H9 (cell line): ENCODE results near the gene KSR1. TPM values are rescaled to one million over a fixed set of nuclear protein-coding genes. Genes with fewer than 3 reads are reported as not detected.

Experiments
- DNase-seq: peaks from one replicate; pipeline ENCODE4 v3.0.0-alpha.2; 2017
- H2AFZ ChIP-seq: one replicate; pipeline ENCODE4 v1.6.1; 2013; ENCODE audit warnings: mild to moderate bottlenecking, low read length, control low read depth, moderate library complexity
- H2AK5ac ChIP-seq: 2 replicates; pipeline ENCODE4 v1.6.1; 2013; ENCODE audit warnings: low read length, control low read depth, mixed read lengths; ENCODE audit not compliant: insufficient read length
- H2BK120ac ChIP-seq: one replicate; pipeline ENCODE4 v1.6.1; 2013; ENCODE audit warnings: low read depth, mild to moderate bottlenecking, low read length, control low read depth, inconsistent platforms; ENCODE audit not compliant: poor library complexity, severe bottlenecking
- H2BK12ac ChIP-seq: 2 replicates; pipeline ENCODE4 v1.6.1; 2013; ENCODE audit warnings: low read length, control low read depth, mixed read lengths, low read depth; ENCODE audit not compliant: insufficient read length
- H2BK15ac ChIP-seq: 2 replicates; pipeline ENCODE4 v1.6.1; 2013; ENCODE audit warnings: low read depth, low read length, control low read depth
- H2BK20ac ChIP-seq: one replicate; pipeline ENCODE4 v1.6.1; 2013; ENCODE audit warnings: low read depth, mild to moderate bottlenecking, low read length, control low read depth, inconsistent platforms; ENCODE audit not compliant: poor library complexity, severe bottlenecking
- H2BK5ac ChIP-seq: 2 replicates; pipeline ENCODE4 v1.6.1; 2013; ENCODE audit warnings: low read length, control low read depth, mixed read lengths; ENCODE audit not compliant: insufficient read length
- H3K14ac ChIP-seq: 2 replicates; pipeline ENCODE4 v1.6.1; 2013; ENCODE audit warnings: low read length, control low read depth; ENCODE audit not compliant: insufficient read depth
- H3K18ac ChIP-seq: 2 replicates; pipeline ENCODE4 v1.6.1; 2013; ENCODE audit warnings: low read depth, mild to moderate bottlenecking, mixed read lengths, low read length, control low read depth; ENCODE audit not compliant: insufficient read length
- H3K23ac ChIP-seq: 2 replicates; pipeline ENCODE4 v1.6.1; 2013; ENCODE audit warnings: low read length, control low read depth, mixed read lengths, low read depth; ENCODE audit not compliant: insufficient read length
- H3K23me2 ChIP-seq: 2 replicates; pipeline ENCODE4 v1.6.1; 2013; ENCODE audit warnings: low read depth, mild to moderate bottlenecking, mixed read lengths, low read length, control low read depth; ENCODE audit not compliant: insufficient read length, poor library complexity, severe bottlenecking
- H3K27ac ChIP-seq: 2 replicates; pipeline ENCODE4 v1.5.1; 2013; ENCODE audit warnings: low read length, control low read depth, mixed read lengths, low read depth; ENCODE audit not compliant: insufficient read length
- H3K27me3 ChIP-seq: 2 replicates; pipeline ENCODE4 v1.6.1; 2013; ENCODE audit warnings: low read length, control low read depth, inconsistent platforms; ENCODE audit not compliant: insufficient read depth
- H3K4ac ChIP-seq: 2 replicates; pipeline ENCODE4 v1.6.1; 2013; ENCODE audit warnings: low read depth, mild to moderate bottlenecking, control low read depth, inconsistent platforms, low read length, moderate library complexity
- H3K4me1 ChIP-seq: 2 replicates; pipeline ENCODE4 v1.6.1; 2013; ENCODE audit warnings: low read length, control low read depth, inconsistent platforms; ENCODE audit not compliant: insufficient read depth
- H3K4me2 ChIP-seq: 2 replicates; pipeline ENCODE4 v1.6.1; 2013; ENCODE audit warnings: low read length, control low read depth, mixed read lengths; ENCODE audit not compliant: insufficient read length, insufficient read depth
- H3K56ac ChIP-seq: 2 replicates; pipeline ENCODE4 v1.6.1; 2013; ENCODE audit warnings: low read depth, mild to moderate bottlenecking, mixed read lengths, low read length, control low read depth; ENCODE audit not compliant: insufficient read length
- H3K79me1 ChIP-seq: 2 replicates; pipeline ENCODE4 v1.6.1; 2013; ENCODE audit warnings: low read depth, mild to moderate bottlenecking, moderate library complexity, low read length, control low read depth, inconsistent platforms; ENCODE audit not compliant: insufficient read depth, poor library complexity, severe bottlenecking
- H3K79me2 ChIP-seq: 2 replicates; pipeline ENCODE4 v1.6.1; 2013; ENCODE audit warnings: low read length, control low read depth, inconsistent platforms; ENCODE audit not compliant: insufficient read depth
- H3K9ac ChIP-seq: 2 replicates; pipeline ENCODE4 v1.6.1; 2013; ENCODE audit warnings: low read length, control low read depth, mixed read lengths; ENCODE audit not compliant: insufficient read length; ENCODE audit errors: extremely low read depth
- H3K9me3 ChIP-seq: one replicate; pipeline ENCODE4 v1.6.1; 2013; ENCODE audit warnings: low read depth, low read length, inconsistent platforms; ENCODE audit not compliant: control insufficient read depth
- H3T11ph ChIP-seq: one replicate; pipeline ENCODE4 v1.6.1; 2013; ENCODE audit warnings: mild to moderate bottlenecking, low read length, control low read depth, inconsistent platforms
- H4K20me1 ChIP-seq: one replicate; pipeline ENCODE4 v1.6.1; 2013; ENCODE audit not compliant: control insufficient read depth, insufficient read length, insufficient read depth
- H4K5ac ChIP-seq: 2 replicates; pipeline ENCODE4 v1.6.1; 2013; ENCODE audit warnings: low read depth, mild to moderate bottlenecking, mixed read lengths, low read length, control low read depth; ENCODE audit not compliant: insufficient read length
- H4K8ac ChIP-seq: replicated peaks from 2 replicates; pipeline ENCODE4 v1.6.1; 2013; ENCODE audit warnings: low read length, control low read depth, mixed read lengths, low read depth; ENCODE audit not compliant: insufficient read length
- H4K91ac ChIP-seq: 2 replicates; pipeline ENCODE4 v1.6.1; 2013; ENCODE audit warnings: low read depth, mild to moderate bottlenecking, moderate library complexity, mixed read lengths, low read length, control low read depth; ENCODE audit not compliant: insufficient read length
- H3K27ac Mint-ChIP-seq, 3 experiments: 2 replicates in 2 of 3; 3 replicates in 1 of 3; pipeline ENCODE4 v1.8.0; 2020 to 2021; ENCODE audit warnings: mixed read lengths in 3 of 3, mild to moderate bottlenecking in 1 of 3, moderate library complexity in 1 of 3
- H3K27me3 Mint-ChIP-seq: 2 replicates; pipeline ENCODE4 v1.8.0; 2021; ENCODE audit warnings: low read depth, mild to moderate bottlenecking, moderate library complexity, mixed read lengths
- H3K36me3 Mint-ChIP-seq, 3 experiments: 2 replicates in 2 of 3; 3 replicates in 1 of 3; pipeline ENCODE4 v1.8.0; 2020 to 2021; ENCODE audit warnings: low read depth in 3 of 3, mixed read lengths in 3 of 3; ENCODE audit not compliant: insufficient read depth in 1 of 3
- H3K4me1 Mint-ChIP-seq, 2 experiments: 2 replicates each; pipeline ENCODE4 v1.8.0; 2020; ENCODE audit warnings: mixed read lengths in 2 of 2
- H3K4me3 Mint-ChIP-seq, 2 experiments: 2 replicates in 1 of 2; 3 replicates in 1 of 2; pipeline ENCODE4 v1.8.0; 2020 to 2021; ENCODE audit warnings: mild to moderate bottlenecking in 2 of 2, mixed read lengths in 2 of 2, moderate library complexity in 1 of 2
- H3K9me3 Mint-ChIP-seq, 2 experiments: 2 replicates in 1 of 2; 3 replicates in 1 of 2; pipeline ENCODE4 v1.8.0; 2020; ENCODE audit warnings: mild to moderate bottlenecking in 2 of 2, mixed read lengths in 2 of 2, moderate library complexity in 1 of 2
- WGBS: extraction: QIAGEN DNeasy Blood & Tissue Kit; methylation state at CpG from one replicate; pipeline ENCODE4 v1.1.7; 2013; ENCODE audit warnings: missing lambda C conversion rate, low lambda C conversion rate, mixed read lengths; ENCODE audit not compliant: insufficient read length; ENCODE audit errors: extremely low coverage; 5-methylcytosine and 5-hydroxymethylcytosine counted together
- long read RNA-seq: library from polyadenylated mRNA; unstranded; transcript quantifications from one replicate; pipeline ENCODE4 v2.0.0, GENCODE V29; 2020
- total RNA-seq: library from RNA; stranded (reverse); gene quantifications from 2 replicates; pipeline ENCODE4 v1.2.1, GENCODE V29; 2021
- TF ChIP-seq, protein P1 (sequence below): fragments of 200-600 bp; sonication (generic); conservative IDR thresholded peaks from 3 replicates; pipeline ENCODE4 v1.8.0; 2021; ENCODE audit warnings: antibody characterized with exemption, mild to moderate bottlenecking

KSR1 gene
- total RNA-seq = 43.5 and 44.9 TPM in 2 replicates
- long read RNA-seq, partial matches to known transcripts = 1 of 7 reads
- long read RNA-seq, other reads (novel, unspliced or antisense) = 6 of 7 reads

DNA sequence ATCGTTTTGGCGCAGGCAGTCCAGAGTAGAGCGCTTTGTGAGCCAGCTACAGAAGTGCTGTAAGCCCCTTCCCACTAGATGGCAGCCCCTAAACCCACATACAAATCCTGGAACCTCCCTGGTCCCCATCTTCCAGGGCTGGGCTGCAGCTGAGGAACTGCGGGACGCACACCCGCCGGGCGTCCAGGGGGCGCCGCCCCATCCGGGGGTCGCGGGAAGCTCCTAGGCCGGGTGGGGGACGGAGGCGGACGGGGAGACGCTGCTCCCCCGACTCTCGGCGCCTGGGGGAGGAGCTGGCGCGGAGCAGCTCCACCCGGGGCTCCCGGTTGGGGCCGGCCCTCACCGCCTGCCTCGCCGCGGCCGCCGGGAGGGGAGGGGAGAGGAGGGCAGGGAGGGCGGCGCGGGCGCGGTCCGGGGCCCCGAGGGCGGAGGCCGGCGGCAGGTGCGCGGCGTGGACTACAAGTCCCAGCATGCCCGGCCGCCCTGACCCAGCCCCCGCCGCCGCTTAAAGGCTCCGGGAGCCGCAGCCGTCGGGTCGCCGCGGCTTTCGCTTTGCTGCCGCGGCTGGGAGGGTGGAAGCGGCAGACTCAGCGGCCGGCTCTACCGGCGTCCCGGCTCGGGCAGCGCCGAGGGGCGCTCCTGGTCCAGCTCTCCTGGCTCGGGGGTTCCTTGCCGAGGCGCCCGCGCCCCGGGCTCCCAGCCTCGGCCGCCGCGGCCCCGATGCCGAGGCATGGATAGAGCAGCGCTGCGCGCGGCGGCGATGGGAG is at the start of gene KSR1:
Gene KSR1, plus strand, starts transcription at position 535 of the 767 bp plus-strand sequence. Its CDS starts 196 bp downstream, at position 731.
- no peak within 1 kb of the TSS for H4K8ac ChIP-seq
- H4K5ac ChIP-seq = no peak within 1 kb of the TSS
- H4K20me1 ChIP-seq = no peaks in the 10 kb centered on the region
- no peak within 1 kb of the TSS for H2BK5ac ChIP-seq
- peaks cover 40% of the 10 kb centered on the region in 2 experiments for H3K4me1 Mint-ChIP-seq
- H3K23me2 ChIP-seq = peaks cover 11% of the 10 kb centered on the region
- H3K56ac ChIP-seq = no peak within 1 kb of the TSS
- no peaks in the 10 kb centered on the region for H3K79me1 ChIP-seq
- TF ChIP-seq, protein P1, sequence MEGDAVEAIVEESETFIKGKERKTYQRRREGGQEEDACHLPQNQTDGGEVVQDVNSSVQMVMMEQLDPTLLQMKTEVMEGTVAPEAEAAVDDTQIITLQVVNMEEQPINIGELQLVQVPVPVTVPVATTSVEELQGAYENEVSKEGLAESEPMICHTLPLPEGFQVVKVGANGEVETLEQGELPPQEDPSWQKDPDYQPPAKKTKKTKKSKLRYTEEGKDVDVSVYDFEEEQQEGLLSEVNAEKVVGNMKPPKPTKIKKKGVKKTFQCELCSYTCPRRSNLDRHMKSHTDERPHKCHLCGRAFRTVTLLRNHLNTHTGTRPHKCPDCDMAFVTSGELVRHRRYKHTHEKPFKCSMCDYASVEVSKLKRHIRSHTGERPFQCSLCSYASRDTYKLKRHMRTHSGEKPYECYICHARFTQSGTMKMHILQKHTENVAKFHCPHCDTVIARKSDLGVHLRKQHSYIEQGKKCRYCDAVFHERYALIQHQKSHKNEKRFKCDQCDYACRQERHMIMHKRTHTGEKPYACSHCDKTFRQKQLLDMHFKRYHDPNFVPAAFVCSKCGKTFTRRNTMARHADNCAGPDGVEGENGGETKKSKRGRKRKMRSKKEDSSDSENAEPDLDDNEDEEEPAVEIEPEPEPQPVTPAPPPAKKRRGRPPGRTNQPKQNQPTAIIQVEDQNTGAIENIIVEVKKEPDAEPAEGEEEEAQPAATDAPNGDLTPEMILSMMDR = peak; percentile 73
- H2BK15ac ChIP-seq = no peak within 1 kb of the TSS
- peaks cover 0 to 2% of the 10 kb centered on the region in 2 experiments; a peak in 2 of 5 replicates for H3K9me3 Mint-ChIP-seq
- no peak within 1 kb of the TSS for H2BK20ac ChIP-seq
- H4K91ac ChIP-seq = no peak within 1 kb of the TSS
- H3K79me2 ChIP-seq = peaks cover 15% of the 10 kb centered on the region; the same call in 1 of the 2 replicates
- no peak within 1 kb of the TSS for H2BK12ac ChIP-seq
- peaks cover 0 to 2% (median 0%) of the 10 kb centered on the region in 3 experiments; a peak in 1 of 7 replicates for H3K36me3 Mint-ChIP-seq
- peak within 1 kb of the TSS; percentile 44 to 65 (median 55); a peak in 3 of 7 replicates for H3K27ac Mint-ChIP-seq
- peaks cover 17% of the 10 kb centered on the region for H3K27me3 Mint-ChIP-seq
- peaks cover 7% of the 10 kb centered on the region; the same call in 1 of the 2 replicates for H3K4me1 ChIP-seq
- H3K4me2 ChIP-seq = peak within 1 kb of the TSS; percentile 64
- no peak within 1 kb of the TSS for H2AK5ac ChIP-seq
- WGBS = no CpG with 5 or more reads among the region's 88 CpGs
- no peak within 1 kb of the TSS for H3K27ac ChIP-seq
- no peak within 1 kb of the TSS for H3K23ac ChIP-seq
- peak; percentile 92 for DNase-seq
- peak within 1 kb of the TSS; percentile 82 to 92 for H3K4me3 Mint-ChIP-seq
- no peak within 1 kb of the TSS for H2BK120ac ChIP-seq
- H3K9me3 ChIP-seq = no peaks in the 10 kb centered on the region
- no peak within 1 kb of the TSS for H3K18ac ChIP-seq
- H2AFZ ChIP-seq = no peak within 1 kb of the TSS
- H3K4ac ChIP-seq = no peak within 1 kb of the TSS
- peak within 1 kb of the TSS; percentile 74; the same call in 1 of the 2 replicates for H3K14ac ChIP-seq
- no peak within 1 kb of the TSS for H3T11ph ChIP-seq
- peak within 1 kb of the TSS; percentile 42 for H3K9ac ChIP-seq
- H3K27me3 ChIP-seq = no peaks in the 10 kb centered on the region; the same call in 1 of the 2 replicates
